Neutrophil (primary cell): ENCODE measurements around the gene KLF13.

Source experiments
- H3K27ac ChIP-seq: fragments of 200-600 bp; sonication (generic); 2 replicates; pipeline ENCODE4 v1.5.1; 2016; ENCODE audit warnings: mild to moderate bottlenecking, moderate library complexity
- H3K27me3 ChIP-seq: fragments of 200-600 bp; sonication (generic); 2 replicates; pipeline ENCODE4 v1.6.0; 2016; ENCODE audit warnings: mild to moderate bottlenecking
- H3K36me3 ChIP-seq: fragments of 200-600 bp; sonication (generic); 2 replicates; pipeline ENCODE4 v1.5.1; 2017
- H3K4me1 ChIP-seq, 2 experiments: fragments of 200-600 bp in 1 of 2; sonication (generic) in 1 of 2; 1 replicate in 1 of 2; 2 replicates in 1 of 2; pipeline versions ENCODE4 v1.5.1 to v1.6.1; 2013 to 2016; ENCODE audit warnings: low read depth in 1 of 2, low read length in 1 of 2, mild to moderate bottlenecking in 1 of 2, moderate library complexity in 1 of 2; ENCODE audit not compliant: control insufficient read depth in 1 of 2, insufficient read depth in 1 of 2
- H3K4me3 ChIP-seq, 2 experiments: fragments of 200-600 bp in 1 of 2; sonication (generic) in 1 of 2; 1 replicate in 1 of 2; 2 replicates in 1 of 2; pipeline ENCODE4 v1.5.1; 2013 to 2016; ENCODE audit warnings: low read depth in 1 of 2, low read length in 1 of 2, mild to moderate bottlenecking in 1 of 2, moderate library complexity in 1 of 2
- H3K9me3 ChIP-seq: fragments of 200-600 bp; sonication (generic); 2 replicates; pipeline ENCODE4 v1.5.1; 2016
- CTCF ChIP-seq: fragments of 200-600 bp; sonication (generic); IDR thresholded peaks from 2 replicates; pipeline ENCODE4 v1.5.1; 2016; ENCODE audit warnings: antibody characterized with exemption

The KLF13 gene

GRCh38 chr15:31376511-31376910 is 49.9 kb downstream of the KLF13 start:
- Histone ChIP-seq H3K9me3 (no peaks in the 10 kb centered on the region), H3K27ac (peak overlapping the region; percentile 23), H3K4me3 (no peak overlapping the region), H3K4me1 (no peaks in the 10 kb centered on the region), H3K27me3 (no peaks in the 10 kb centered on the region), H3K36me3 (peaks cover 95% of the 10 kb centered on the region)
- no peak for TF ChIP-seq CTCF

GRCh38 chr15:31377030-31377429 is 50.4 kb downstream of the KLF13 start:
- no peak for TF ChIP-seq CTCF
- no peaks in the 10 kb centered on the region for H3K27me3 ChIP-seq

GRCh38 chr15:31378363-31378903 is 51.8 kb downstream of the KLF13 start:
- H3K36me3 ChIP-seq, result peaks cover 83% of the 10 kb centered on the region
- H3K27ac ChIP-seq, result peak overlapping the region; percentile 17
- H3K9me3 ChIP-seq, result no peaks in the 10 kb centered on the region
- no peaks in the 10 kb centered on the region for H3K4me1 ChIP-seq
- no peaks in the 10 kb centered on the region for H3K27me3 ChIP-seq
- no peak overlapping the region for H3K4me3 ChIP-seq
- no peak for TF ChIP-seq CTCF

More at GRCh38 chr15:31377030-31377429, 50.4 kb downstream of the KLF13 start:
- Histone ChIP-seq H3K36me3 (peaks cover 95% of the 10 kb centered on the region), H3K4me1 (no peaks in the 10 kb centered on the region), H3K27ac (peak overlapping the region; percentile 10), H3K9me3 (no peaks in the 10 kb centered on the region), H3K4me3 (no peak overlapping the region)

- H3K4me3 ChIP-seq, result no peak overlapping the region
- no peaks in the 10 kb centered on the region for H3K27me3 ChIP-seq
- H3K9me3 ChIP-seq, result no peaks in the 10 kb centered on the region
- H3K27ac ChIP-seq, result peak overlapping the region; percentile 17
- no peak for TF ChIP-seq CTCF
- peaks cover 76% of the 10 kb centered on the region for H3K36me3 ChIP-seq
- H3K4me1 ChIP-seq, result no peaks in the 10 kb centered on the region
These were observed 52.4 kb downstream of the KLF13 start for GRCh38 chr15:31379042-31379441.

GRCh38 chr15:31379577-31379976 is 52.9 kb downstream of the KLF13 start:
- Histone ChIP-seq H3K27me3 (no peaks in the 10 kb centered on the region), H3K4me3 (no peak overlapping the region), H3K4me1 (no peaks in the 10 kb centered on the region), H3K27ac (no peak overlapping the region), H3K36me3 (peaks cover 71% of the 10 kb centered on the region), H3K9me3 (no peaks in the 10 kb centered on the region)
- no peak for TF ChIP-seq CTCF
